ENCODE measurements around the gene SPEM1. TPM values are rescaled to one million over a fixed set of nuclear protein-coding genes. Genes with fewer than 3 reads are reported as not detected.

SPEM1 gene
- total and polyA plus RNA-seq, 10 of the 15 experiments (the other 5 are each of a cell fraction or from before 2014, with no cell fraction given) = not detected

GRCh38 chr17:7436556-7437368 is 16.6 kb downstream of the SPEM1 start:
- POLR2A ChIA-PET = interaction anchor here (0.6 to 8.2 kb wide), 13 partner anchors 9 to 250 kb away, joined by 3 to 63 read pairs (median 8); partner anchors contain the start of genes CHRNB1, POLR2A, TMEM256 and TP53
- H3K27ac ChIP-seq (ENCODE audit: control insufficient read depth, insufficient read depth) = no peak overlapping the region
- no peaks in the 10 kb centered on the region for H3K36me3 ChIP-seq (ENCODE audit: control insufficient read depth in 2 of 2, insufficient read depth in 2 of 2, low read length in 1 of 2)
- H2AFZ ChIP-seq (ENCODE audit: control insufficient read depth, low read depth, low read length) = peak overlapping the region; percentile 10
- intact Hi-C loops (cut with micrococcal nuclease; ENCODE audit: unreplicated experiment) (loop anchor here (5.0 to 10.0 kb wide), 4 partner anchors 34 to 392 kb away; partner anchors contain the start of genes KCTD11, SENP3, SLC16A11 and TMEM256), in situ Hi-C loops (cut with MboI) (no loop called here)
- H3K9ac ChIP-seq (ENCODE audit: control insufficient read depth, insufficient read depth, low read length) = peak overlapping the region; percentile 64
- RAD21 ChIA-PET (ENCODE audit: unreplicated experiment) = interaction anchor here (0.6 to 3.0 kb wide), 16 partner anchors 33 to 251 kb away, joined by 3 to 21 read pairs (median 5); partner anchors contain the start of genes CD68, FXR2, MPDU1 and POLR2A
- peak overlapping the region; percentile 85 for H3K4me2 ChIP-seq (ENCODE audit: control insufficient read depth, insufficient read depth)
- peaks cover 0 to 4% of the 10 kb centered on the region in 2 experiments; a peak in 2 of 4 replicates for H3K27me3 ChIP-seq (replicated peaks in 1 of 2; ENCODE audit: control insufficient read depth in 2 of 2, insufficient read depth in 2 of 2, low read length in 1 of 2)
- SMC1A ChIA-PET (ENCODE audit: uncharacterized antibody, unreplicated experiment) = interaction anchor here (0.6 to 3.4 kb wide), 10 partner anchors 39 to 298 kb away, joined by 3 to 35 read pairs (median 5); partner anchors contain the start of genes NEURL4, TNFSF13, TP53 and WRAP53
- H3K4me3 ChIP-seq = peak overlapping the region; percentile 78
- BruUV-seq (replicated peaks) = no TSS peak
- no peaks in the 10 kb centered on the region for H3K9me3 ChIP-seq (replicated peaks; ENCODE audit: control insufficient read depth, insufficient read depth, low read length)
- ATAC-seq (peak; percentile 79), DNase-seq (ENCODE audit: low read depth, low spot score) (no peak), FAIRE-seq (no peak)
- H4K20me1 ChIP-seq (ENCODE audit: control insufficient read depth, insufficient read depth) = no peaks in the 10 kb centered on the region
- peaks cover 29% of the 10 kb centered on the region for H3K4me1 ChIP-seq (ENCODE audit: control insufficient read depth, insufficient read depth, low read length)
- CTCF ChIA-PET = interaction anchor here (0.6 to 3.4 kb wide), 26 partner anchors 9 to 973 kb away, joined by 3 to 58 read pairs (median 4); partner anchors contain the start of genes ACAP1, CD68, CHRNB1 and FXR2
- H3K79me2 ChIP-seq (ENCODE audit: control insufficient read depth, insufficient read depth, low read length) = peaks cover 6% of the 10 kb centered on the region
- WGBS (ENCODE audit: insufficient coverage, insufficient replicate concordance, low lambda C conversion rate, missing lambda C conversion rate) = 29% methylated on average over 86 of the region's 92 CpGs
- TF ChIP-seq EP300 (IDR thresholded peaks at IDR 0.05; ENCODE audit: borderline replicate concordance in 1 of 2, control insufficient read depth in 1 of 2, low read depth in 2 of 2, low read length in 2 of 2) (0 out of 4 replicates have a peak, but pooled peaks of 1 of the 2 experiments have one; percentile 16), WRNIP1 (IDR thresholded peaks at IDR 0.05; ENCODE audit: borderline replicate concordance, low read depth, low read length) (no peak), MYC (IDR thresholded peaks at IDR 0.05; ENCODE audit: insufficient read depth, insufficient read length, insufficient replicate concordance, low read length, severe bottlenecking) (peak; percentile 85), NKRF (conservative IDR thresholded peaks at IDR 0.05) (peak; percentile 80), MXI1 (IDR thresholded peaks at IDR 0.05; ENCODE audit: low read depth, low read length) (peak; percentile 70), LARP7 (IDR thresholded peaks at IDR 0.05) (peak; percentile 87), CREM (IDR thresholded peaks at IDR 0.05; ENCODE audit: low read depth) (peak; percentile 82), ZSCAN29 (IDR thresholded peaks at IDR 0.05) (no peak), NR2C1 (IDR thresholded peaks at IDR 0.05) (no peak), EED (IDR thresholded peaks at IDR 0.05; ENCODE audit: low read depth) (no peak), CUX1 (IDR thresholded peaks at IDR 0.05; ENCODE audit: insufficient replicate concordance, low read depth, low read length) (no peak)

All from GM12878 (cell line).